GM10266 (cell line): Measurements from ENCODE around the gene CDCA4.

Experiments used
- DNase-seq: peaks from one replicate; pipeline ENCODE4 v3.0.0; 2012; ENCODE audit errors: extremely low spot score
- CTCF ChIP-seq: IDR thresholded peaks from 2 replicates; pipeline ENCODE4 v1.5.1; 2012; ENCODE audit warnings: mild to moderate bottlenecking, low read depth; ENCODE audit not compliant: control insufficient read depth, insufficient read depth; ENCODE audit errors: missing control alignments

Gene CDCA4

DNA sequence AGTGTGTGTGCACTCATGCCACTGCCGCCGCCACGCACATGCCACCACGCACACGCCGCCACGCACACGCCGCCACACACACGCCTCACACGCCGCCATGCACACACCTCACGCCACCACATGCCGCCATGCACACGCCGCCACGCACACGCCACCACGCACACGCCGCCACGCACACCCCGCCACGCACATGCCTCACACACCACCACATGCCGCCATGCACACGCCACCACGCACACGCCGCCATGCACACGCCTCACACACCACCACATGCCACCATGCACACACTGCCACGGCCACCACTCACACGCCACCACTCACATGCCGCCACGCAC lies 29.0 kb downstream of the CDCA4 start:
- no peak for DNase-seq

GRCh38 chr14:104989951-104990303 lies 31.0 kb downstream of the CDCA4 start:
- TF ChIP-seq CTCF: no peak
- no peak for DNase-seq

More for the DNA sequence above, 29.0 kb downstream of the CDCA4 start:
- TF ChIP-seq CTCF: no peak

DNA sequence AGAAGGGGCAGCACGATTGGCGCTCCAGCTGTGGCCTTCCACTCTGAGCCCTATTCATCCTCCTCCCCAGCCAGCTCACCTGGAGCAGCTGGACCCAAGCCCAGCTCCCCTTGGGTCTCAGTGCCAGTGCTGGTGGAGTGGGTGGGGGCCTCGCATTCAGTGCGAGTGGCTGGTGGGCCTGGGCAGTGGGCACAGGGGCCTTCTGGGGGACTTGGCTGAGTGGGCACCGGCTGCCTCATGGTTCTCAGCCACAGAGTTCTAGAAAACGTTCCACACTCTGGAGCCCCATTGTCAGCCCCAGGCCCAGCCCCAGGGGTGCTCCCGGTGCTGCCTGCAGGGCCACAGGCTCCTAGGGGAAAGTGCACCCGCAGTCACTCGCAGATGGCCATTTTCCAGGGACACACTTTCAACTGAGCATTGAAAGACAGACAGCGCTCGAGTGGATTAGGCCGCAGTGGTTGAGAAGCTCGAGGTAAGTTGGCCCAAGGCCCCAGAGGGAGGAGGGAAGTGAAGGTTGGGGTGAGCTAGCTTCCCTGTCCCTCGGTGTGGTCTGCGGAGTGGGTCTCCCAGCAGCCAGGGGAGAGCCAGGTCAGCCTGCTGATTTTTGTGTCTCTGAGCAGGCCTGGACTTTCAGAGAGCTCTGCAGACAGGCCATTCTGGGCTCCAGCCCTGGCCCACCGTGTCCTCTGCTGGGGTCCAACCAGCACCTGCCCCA lies 31.5 kb downstream of the CDCA4 start:
- TF ChIP-seq CTCF: no peak
- no peak for DNase-seq

- DNase-seq: no peak
- TF ChIP-seq CTCF: no peak
Observed at GRCh38 chr14:104986487-104987164, 34.3 kb downstream of the CDCA4 start.

DNA sequence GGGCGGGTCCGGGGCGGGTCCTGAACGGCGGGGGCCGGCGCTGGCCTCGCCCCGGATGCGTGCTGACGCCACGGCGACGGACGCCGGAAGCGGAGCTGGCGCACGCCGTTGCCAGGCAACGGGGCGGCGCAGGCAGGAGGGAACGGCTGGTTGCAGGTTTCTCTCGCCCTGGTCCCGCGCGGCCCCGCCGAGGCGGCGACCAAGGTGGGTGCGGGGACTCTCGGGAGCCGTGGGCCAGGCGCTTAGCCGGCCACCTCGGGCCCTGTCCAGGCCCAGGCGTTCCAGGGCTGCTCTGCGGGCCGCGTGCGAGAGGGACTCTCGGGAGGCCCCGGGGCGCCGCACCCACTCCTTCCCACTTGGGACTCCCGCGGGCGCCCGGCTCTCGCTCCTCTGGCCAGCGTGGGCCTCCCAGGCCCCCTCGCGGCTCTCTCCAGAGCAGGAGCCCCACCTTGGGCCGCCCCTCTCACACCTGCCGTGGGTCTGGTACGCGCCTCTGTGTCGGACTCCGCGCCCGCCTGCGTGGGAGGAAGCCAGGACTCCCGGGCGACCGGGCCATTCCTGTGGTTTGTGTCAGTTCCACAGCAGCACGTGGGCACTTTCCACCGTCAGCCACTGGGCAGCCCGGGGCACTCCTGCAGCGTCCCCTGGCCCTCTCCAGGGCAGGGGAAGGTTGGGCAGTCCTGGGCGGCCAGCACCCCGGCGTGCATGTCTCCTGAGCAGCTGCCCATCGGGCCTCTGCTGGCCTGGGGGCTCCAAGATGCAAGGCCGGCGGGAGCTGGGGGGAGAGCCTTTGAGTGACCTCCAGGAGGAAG lies 35.0 kb downstream of the CDCA4 start, which contains the start of gene CLBA1:
Gene CLBA1, plus strand, starts transcription at position 114 of the 812 bp plus-strand sequence. Its CDS starts 644 bp downstream, at position 758.
- no peak for TF ChIP-seq CTCF
- DNase-seq: peak; percentile 100

GRCh38 chr14:104984056-104984894 lies 36.6 kb downstream of the CDCA4 start:
- no peak for DNase-seq
- TF ChIP-seq CTCF: no peak
